Activated T-cell treated with anti-CD3 and anti-CD28 coated beads, Interleukin-2, amount 50 U/mL, for 1 hour (primary cell): ENCODE results near the gene SYNGR2.
"Not testable (repeated sequence)": the region's sequence is repeated elsewhere in the genome, so short reads cannot be mapped to it uniquely, and the experiment has no call there.

ENCODE experiments used
- DNase-seq: peaks from one replicate; pipeline ENCODE4 v3.0.0-alpha.2; 2020

Gene SYNGR2

GRCh38 chr17:78144147-78144719 is 24.1 kb upstream of the SYNGR2 start:
- no peak for DNase-seq

GRCh38 chr17:78144736-78145641 is 23.4 kb upstream of the SYNGR2 start:
- no peak for DNase-seq

GRCh38 chr17:78146471-78146869 is 21.9 kb upstream of the SYNGR2 start:
- DNase-seq, result no peak

GRCh38 chr17:78146881-78147280 is 21.5 kb upstream of the SYNGR2 start:
- DNase-seq, result no peak

- no peak for DNase-seq
Measured at GRCh38 chr17:78147315-78147998, 20.9 kb upstream of the SYNGR2 start.

- DNase-seq, result no peak
Measured at GRCh38 chr17:78148286-78149016, 19.9 kb upstream of the SYNGR2 start.

GRCh38 chr17:78151514-78152008 is 16.8 kb upstream of the SYNGR2 start:
- DNase-seq, result no peak

- no peak for DNase-seq
Measured at GRCh38 chr17:78154903-78155811, 13.2 kb upstream of the SYNGR2 start.

- no peak for DNase-seq
Measured at GRCh38 chr17:78159575-78160158, 8.7 kb upstream of the SYNGR2 start.

GRCh38 chr17:78163881-78164747 is 4.3 kb upstream of the SYNGR2 start:
- no peak for DNase-seq

GRCh38 chr17:78164748-78165607 is 3.4 kb upstream of the SYNGR2 start:
- no peak for DNase-seq

- DNase-seq, result no peak
Measured at GRCh38 chr17:78166416-78166815, 2.0 kb upstream of the SYNGR2 start.

GRCh38 chr17:78168903-78169793 is 767 bp downstream of the SYNGR2 start:
- peak; percentile 61 for DNase-seq

GRCh38 chr17:78170692-78171590 is 2.6 kb downstream of the SYNGR2 start:
- no peak for DNase-seq

GRCh38 chr17:78171591-78172248 is 3.3 kb downstream of the SYNGR2 start:
- DNase-seq, result not testable (repeated sequence)

- no peak for DNase-seq
Measured at GRCh38 chr17:78172249-78173051, 4.1 kb downstream of the SYNGR2 start.
